GM19468 (cell line): ENCODE data around the gene GALNT15.

Experiments
- ATAC-seq: cut with Tn5 transposase; IDR thresholded peaks from one replicate; pipeline ENCODE4 v1.9.1; 2021; ENCODE audit warnings: mild to moderate bottlenecking, moderate library complexity, moderate number of reproducible peaks; ENCODE audit not compliant: unreplicated experiment; ENCODE audit errors: extremely low read depth

GALNT15 gene

GRCh38 chr3:16270855-16271254 lies 96.4 kb downstream of the GALNT15 start:
- no peak for ATAC-seq

- ATAC-seq = no peak
Measured at GRCh38 chr3:16272588-16272987, 98.1 kb downstream of the GALNT15 start.

DNA sequence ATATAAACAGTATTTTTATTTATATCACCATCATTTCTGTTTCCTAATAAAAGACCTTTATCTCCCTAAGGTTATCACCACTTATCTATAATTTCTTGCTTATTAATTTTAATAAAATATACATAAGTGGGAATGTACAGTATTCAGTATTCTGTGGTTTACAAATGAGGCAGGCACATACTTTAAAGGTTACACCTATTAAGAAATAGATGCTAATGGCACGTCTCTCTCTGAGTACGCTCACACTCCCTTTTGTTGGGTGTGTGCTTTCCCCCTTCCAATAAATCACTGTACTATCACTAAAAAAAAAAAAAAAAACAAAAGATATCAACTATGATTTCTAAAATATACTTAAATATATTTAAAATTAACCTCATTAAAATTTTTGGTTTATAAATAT lies 99.4 kb downstream of the GALNT15 start:
- ATAC-seq = no peak

- ATAC-seq = no peak
Measured at GRCh38 chr3:16277471-16277870, 103.0 kb downstream of the GALNT15 start.

DNA sequence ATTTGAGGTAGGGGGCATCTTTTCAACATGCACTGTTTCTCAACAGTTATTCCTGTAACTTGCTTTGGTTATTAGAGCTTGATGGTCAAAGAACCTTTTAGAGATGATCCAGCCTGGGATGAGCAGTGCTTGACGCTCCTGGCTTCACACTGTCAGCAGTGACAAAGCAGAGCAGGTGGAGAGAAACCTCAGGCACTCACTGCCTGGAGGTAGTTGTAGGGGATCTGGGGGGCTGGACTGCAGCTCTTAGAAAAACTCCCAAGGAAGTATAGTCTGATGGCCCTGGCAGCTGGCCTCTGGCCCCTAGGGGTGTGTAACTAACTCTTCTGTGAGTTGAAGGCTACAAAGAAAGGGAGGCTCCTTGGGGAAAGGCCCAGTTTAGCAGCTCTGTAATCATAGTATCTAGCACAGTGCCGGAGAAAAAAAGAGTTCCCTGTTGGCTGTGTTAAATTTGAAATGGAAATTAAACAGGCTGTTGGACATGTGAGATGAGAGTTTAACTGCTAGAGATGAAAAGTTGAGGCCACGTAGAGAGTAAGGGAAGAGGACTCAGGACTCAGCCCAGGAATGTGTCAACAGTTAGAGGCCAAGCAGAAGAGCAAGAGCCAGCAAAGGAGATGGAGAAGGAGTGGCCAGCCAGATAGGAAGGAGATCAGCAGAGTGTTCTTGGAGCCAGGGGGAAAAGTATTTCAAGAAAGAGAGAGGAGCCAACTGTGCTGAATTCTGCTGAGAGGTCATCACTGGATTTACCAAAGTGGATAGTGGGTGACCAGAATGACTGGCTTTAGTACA lies 104.7 kb downstream of the GALNT15 start:
- no peak for ATAC-seq

DNA sequence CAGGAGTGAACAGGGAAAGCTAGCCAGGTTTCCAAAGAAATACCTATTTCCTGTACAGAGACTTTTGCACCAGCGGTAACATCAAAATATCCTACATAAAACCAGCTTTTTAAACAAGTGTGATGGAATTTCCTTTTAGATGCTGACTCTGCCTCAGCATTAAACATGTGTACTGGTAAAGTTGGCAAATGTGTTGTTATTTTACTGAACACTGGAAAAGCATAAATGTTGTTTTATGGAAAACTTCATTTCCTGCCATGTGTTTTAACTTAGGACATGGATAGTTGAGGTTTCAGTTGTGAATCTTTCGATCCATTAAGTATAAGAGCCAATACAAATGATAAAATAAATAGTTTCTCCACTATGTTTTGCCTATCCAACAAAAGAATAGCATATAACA lies 106.2 kb downstream of the GALNT15 start:
- ATAC-seq = no peak
